Loucy (cell line): ENCODE measurements around the gene IL1A.

ENCODE experiments used
- EZH2phosphoT487 ChIP-seq: fragments of 200-600 bp; IDR thresholded peaks from 2 replicates; pipeline ENCODE4 v1.6.1; 2018; ENCODE audit warnings: antibody characterized with exemption, mild to moderate bottlenecking, moderate library complexity, borderline replicate concordance
- TF ChIP-seq, protein P1 (sequence below): fragments of 200-600 bp; sonication (generic); conservative IDR thresholded peaks from 2 replicates; pipeline ENCODE4 v1.5.1; 2014; ENCODE audit warnings: mild to moderate bottlenecking, antibody characterized with exemption, low read length

DNA sequence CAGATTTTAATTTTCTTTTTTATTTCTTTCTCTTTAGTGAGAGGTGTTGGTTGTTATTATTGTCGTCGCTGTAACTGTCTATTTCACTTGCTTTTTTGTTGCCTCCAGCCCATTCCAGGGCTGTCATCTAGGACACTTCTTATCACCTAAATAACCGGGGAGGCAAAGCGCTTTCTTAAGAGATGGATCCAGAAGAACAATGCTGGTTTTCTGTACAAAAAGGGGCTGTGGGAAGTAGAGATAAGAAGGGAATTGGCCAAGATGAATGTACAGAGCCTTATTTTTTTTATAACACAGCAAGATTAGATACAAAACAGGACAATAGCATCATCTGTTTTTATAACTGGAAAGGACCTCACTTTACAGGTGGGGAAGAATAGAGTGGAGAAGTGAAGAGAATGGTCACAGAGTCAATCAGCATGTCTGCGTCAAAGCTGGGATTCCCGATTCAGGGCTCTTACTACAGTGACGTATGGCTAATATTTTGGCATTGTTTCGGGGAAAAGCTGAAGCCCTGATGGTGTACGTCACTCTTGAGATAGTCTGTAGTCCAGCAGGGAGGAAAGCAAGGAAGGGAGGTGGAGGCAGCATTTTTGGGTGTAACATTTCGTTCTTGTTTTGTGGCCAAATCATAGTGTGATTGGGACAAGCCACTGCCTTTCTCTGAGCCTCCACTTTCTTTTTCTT is 29.1 kb upstream of the IL1A start:
- TF ChIP-seq, protein P1, sequence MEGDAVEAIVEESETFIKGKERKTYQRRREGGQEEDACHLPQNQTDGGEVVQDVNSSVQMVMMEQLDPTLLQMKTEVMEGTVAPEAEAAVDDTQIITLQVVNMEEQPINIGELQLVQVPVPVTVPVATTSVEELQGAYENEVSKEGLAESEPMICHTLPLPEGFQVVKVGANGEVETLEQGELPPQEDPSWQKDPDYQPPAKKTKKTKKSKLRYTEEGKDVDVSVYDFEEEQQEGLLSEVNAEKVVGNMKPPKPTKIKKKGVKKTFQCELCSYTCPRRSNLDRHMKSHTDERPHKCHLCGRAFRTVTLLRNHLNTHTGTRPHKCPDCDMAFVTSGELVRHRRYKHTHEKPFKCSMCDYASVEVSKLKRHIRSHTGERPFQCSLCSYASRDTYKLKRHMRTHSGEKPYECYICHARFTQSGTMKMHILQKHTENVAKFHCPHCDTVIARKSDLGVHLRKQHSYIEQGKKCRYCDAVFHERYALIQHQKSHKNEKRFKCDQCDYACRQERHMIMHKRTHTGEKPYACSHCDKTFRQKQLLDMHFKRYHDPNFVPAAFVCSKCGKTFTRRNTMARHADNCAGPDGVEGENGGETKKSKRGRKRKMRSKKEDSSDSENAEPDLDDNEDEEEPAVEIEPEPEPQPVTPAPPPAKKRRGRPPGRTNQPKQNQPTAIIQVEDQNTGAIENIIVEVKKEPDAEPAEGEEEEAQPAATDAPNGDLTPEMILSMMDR: no peak
- TF ChIP-seq EZH2phosphoT487: no peak
